ENCODE results near the gene TPCN1. TPM values are rescaled to one million over a fixed set of nuclear protein-coding genes. Genes with fewer than 3 reads are reported as not detected.
A peak's percentile ranks its signal among the peaks of the same experiment; 100 is the strongest.

The TPCN1 gene
- total RNA-seq, 1 experiment from 2014 or later: 19.0 TPM

DNA sequence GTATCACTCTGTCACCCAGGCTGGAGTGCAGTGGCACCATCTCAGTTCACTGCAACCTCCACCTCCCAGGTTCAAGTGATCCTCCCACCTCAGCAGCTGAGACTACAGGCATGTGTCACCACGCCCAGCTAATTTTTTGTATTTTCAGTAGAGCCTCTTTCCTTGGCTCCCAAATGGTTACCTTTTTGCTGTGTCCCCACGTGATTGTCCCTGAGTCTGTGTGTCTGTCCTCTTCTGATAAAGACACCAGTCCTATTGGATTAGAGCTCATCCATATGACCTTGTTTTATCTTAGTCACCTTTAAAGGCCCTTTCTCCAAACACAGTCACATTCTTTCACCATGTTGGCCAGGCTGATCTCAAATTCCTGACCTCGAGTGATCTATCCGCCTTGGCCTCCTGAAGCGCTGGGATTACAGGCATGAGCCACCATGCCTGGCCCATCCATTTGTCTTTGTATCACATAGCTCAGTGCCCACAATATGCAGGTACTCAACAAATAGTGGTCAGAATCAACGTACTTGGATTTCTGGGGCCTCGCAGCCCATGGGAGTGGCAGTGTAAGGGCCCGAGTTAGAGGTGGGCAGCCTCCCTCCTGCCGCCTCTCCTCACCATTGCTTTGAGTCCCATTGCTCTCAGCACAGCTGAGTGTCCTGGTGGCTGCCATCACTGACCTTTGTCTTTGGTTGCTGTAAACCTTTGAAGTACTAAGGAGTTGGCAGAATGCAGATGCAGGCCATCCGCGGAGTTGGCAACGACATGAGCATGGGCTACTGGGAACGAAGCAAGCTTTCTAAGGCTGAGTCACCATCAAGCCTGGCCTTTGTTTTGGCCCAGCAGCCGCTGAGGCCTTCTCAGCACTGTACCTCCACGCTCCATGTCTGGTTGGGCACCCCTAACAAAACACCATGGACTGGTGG, 9.3 kb downstream of the TPCN1 start:
- TF ChIP-seq EZH2 (IDR thresholded peaks at IDR 0.05; ENCODE audit: low read length, unreplicated experiment) (no peak), CTCF (conservative IDR thresholded peaks at IDR 0.05; ENCODE audit: low read depth, low read length) (no peak), EZH2phosphoT487 (IDR thresholded peaks at IDR 0.05; ENCODE audit: borderline replicate concordance, low read length) (no peak)
- CTCF ChIA-PET: no interaction called here
- Histone ChIP-seq H3K9me2 (replicated peaks; ENCODE audit: low read length) (no peaks in the 10 kb centered on the region), H3K27ac (ENCODE audit: low read length) (no peak overlapping the region), H3K27me3 (ENCODE audit: low read length) (no peaks in the 10 kb centered on the region), H4K20me1 (ENCODE audit: low read length) (no peaks in the 10 kb centered on the region), H3F3A (ENCODE audit: low read length, unreplicated experiment) (no peaks in the 10 kb centered on the region), H3K4me1 (ENCODE audit: insufficient read depth, low read length) (no peaks in the 10 kb centered on the region), H3K4me3 (ENCODE audit: low read length) (no peak overlapping the region), H3K4me2 (ENCODE audit: low read length) (no peak overlapping the region), H3K79me2 (ENCODE audit: low read length) (no peaks in the 10 kb centered on the region), H3K9me3 (ENCODE audit: low read length) (no peaks in the 10 kb centered on the region), H3K9ac (ENCODE audit: low read length) (no peak overlapping the region), H3K36me3 (ENCODE audit: low read depth, low read length) (peaks cover 10% of the 10 kb centered on the region), H2AFZ (ENCODE audit: low read length) (no peak overlapping the region)
- intact Hi-C loops (cut with micrococcal nuclease): no loop called here
- DNase-seq (no peak), ATAC-seq (no peak)
- BruUV-seq (replicated peaks): no TSS peak
- POLR2A ChIA-PET (ENCODE audit: unreplicated experiment): no interaction called here

DNA sequence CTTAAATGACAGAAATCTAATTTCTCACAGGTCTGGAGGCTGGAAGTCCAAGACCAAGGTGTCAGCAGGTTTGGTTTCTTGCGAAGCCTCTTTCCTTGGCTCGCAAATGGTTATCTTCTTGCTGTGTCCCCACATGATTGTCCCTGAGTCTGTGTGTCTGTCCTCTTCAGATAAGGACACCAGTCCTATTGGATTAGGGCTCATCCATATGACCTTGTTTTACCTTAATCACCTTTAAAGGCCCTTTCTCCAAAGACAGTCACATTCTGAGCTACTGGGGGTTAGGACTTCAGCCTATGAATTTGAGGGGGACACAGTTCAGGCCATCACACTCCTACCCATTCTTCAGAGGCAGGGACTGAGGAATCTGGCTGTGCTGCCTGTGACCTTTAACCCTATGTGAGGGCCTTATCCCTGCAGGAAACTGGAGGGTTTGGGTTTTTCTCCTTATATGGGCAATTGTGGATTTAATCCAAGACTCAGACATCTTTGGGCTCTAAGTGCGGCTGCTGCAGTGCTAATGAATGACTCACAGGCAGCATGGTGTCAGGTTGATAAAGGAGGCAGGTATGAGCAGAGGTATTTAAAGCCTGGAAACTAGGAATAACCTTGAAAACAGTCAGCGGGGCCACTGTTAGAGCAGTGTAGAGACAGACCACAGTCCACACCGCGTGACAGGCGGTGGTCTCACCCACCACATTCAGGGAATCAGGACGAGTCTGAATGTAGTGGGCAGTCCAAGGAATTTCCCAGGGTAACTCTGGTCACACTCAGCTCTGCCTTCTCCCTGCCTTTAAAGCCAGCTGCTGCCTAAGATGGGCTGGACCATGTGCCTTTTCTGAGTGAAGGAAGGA, 10.2 kb downstream of the TPCN1 start:
- H3K27me3 ChIP-seq (ENCODE audit: low read length): no peaks in the 10 kb centered on the region
- H3K4me2 ChIP-seq (ENCODE audit: low read length): no peak overlapping the region
- no peaks in the 10 kb centered on the region for H3K79me2 ChIP-seq (ENCODE audit: low read length)
- POLR2A ChIA-PET (ENCODE audit: unreplicated experiment): no interaction called here
- TF ChIP-seq EZH2phosphoT487 (IDR thresholded peaks at IDR 0.05; ENCODE audit: borderline replicate concordance, low read length): no peak
- TF ChIP-seq EZH2 (IDR thresholded peaks at IDR 0.05; ENCODE audit: low read length, unreplicated experiment): no peak
- no peak for TF ChIP-seq CTCF (conservative IDR thresholded peaks at IDR 0.05; ENCODE audit: low read depth, low read length)
- ATAC-seq (peak; percentile 39; the same call in 1 of the 2 replicates), DNase-seq (no peak)
- H2AFZ ChIP-seq (ENCODE audit: low read length): no peak overlapping the region
- peaks cover 10% of the 10 kb centered on the region for H3K36me3 ChIP-seq (ENCODE audit: low read depth, low read length)
- H4K20me1 ChIP-seq (ENCODE audit: low read length): no peaks in the 10 kb centered on the region
- no peak overlapping the region for H3K4me3 ChIP-seq (ENCODE audit: low read length)
- no peaks in the 10 kb centered on the region for H3K4me1 ChIP-seq (ENCODE audit: insufficient read depth, low read length)
- no TSS peak for BruUV-seq (replicated peaks)
- no peak overlapping the region for H3K27ac ChIP-seq (ENCODE audit: low read length)
- H3F3A ChIP-seq (ENCODE audit: low read length, unreplicated experiment): no peaks in the 10 kb centered on the region
- no peaks in the 10 kb centered on the region for H3K9me2 ChIP-seq (replicated peaks; ENCODE audit: low read length)
- CTCF ChIA-PET: no interaction called here
- intact Hi-C loops (cut with micrococcal nuclease): no loop called here
- no peak overlapping the region for H3K9ac ChIP-seq (ENCODE audit: low read length)
- no peaks in the 10 kb centered on the region for H3K9me3 ChIP-seq (ENCODE audit: low read length)

All from PC-3 (cell line).